ENCODE measurements around the gene RAB30. TPM values are rescaled to one million over a fixed set of nuclear protein-coding genes. Genes with fewer than 3 reads are reported as not detected.
A peak's percentile ranks its signal among the peaks of the same experiment; 100 is the strongest.
"Not testable (repeated sequence)": the region's sequence is repeated elsewhere in the genome, so short reads cannot be mapped to it uniquely, and the experiment has no call there.

The RAB30 gene
- total RNA-seq, 2 donors from 2014 or later = 12.1 to 19.0 TPM

GRCh38 chr11:83012168-83013067, 59.3 kb downstream of the RAB30 start:
- DNase-seq (ENCODE audit: low spot score) = no peak
- Histone ChIP-seq H3K27me3 (no peaks in the 10 kb centered on the region), H3K9me3 (no peaks in the 10 kb centered on the region), H3K4me1 (peaks cover 0 to 32% of the 10 kb centered on the region in 2 donors), H3K27ac (no peak overlapping the region), H3K36me3 (no peaks in the 10 kb centered on the region), H3K4me3 (no peak overlapping the region)
- TF ChIP-seq CTCF (IDR thresholded peaks at IDR 0.05) = no peak

GRCh38 chr11:83011333-83012167, 60.1 kb downstream of the RAB30 start:
- Histone ChIP-seq H3K27ac (peak overlapping the region in 1 of 2 donors; percentile 2), H3K36me3 (no peaks in the 10 kb centered on the region), H3K27me3 (no peaks in the 10 kb centered on the region), H3K9me3 (no peaks in the 10 kb centered on the region), H3K4me1 (peaks cover 0 to 41% of the 10 kb centered on the region in 2 donors), H3K4me3 (no peak overlapping the region)
- DNase-seq (ENCODE audit: low spot score) = no peak
- TF ChIP-seq CTCF (IDR thresholded peaks at IDR 0.05) = no peak

- H3K36me3 ChIP-seq = no peaks in the 10 kb centered on the region
- no peak overlapping the region for H3K27ac ChIP-seq
- H3K4me3 ChIP-seq = no peak overlapping the region
- no peak for DNase-seq (ENCODE audit: low spot score)
- no peak for TF ChIP-seq CTCF (IDR thresholded peaks at IDR 0.05)
- peaks cover 0 to 47% of the 10 kb centered on the region in 2 donors for H3K4me1 ChIP-seq
- H3K9me3 ChIP-seq = no peaks in the 10 kb centered on the region
- H3K27me3 ChIP-seq = no peaks in the 10 kb centered on the region
Measured at GRCh38 chr11:83009999-83010398, 61.7 kb downstream of the RAB30 start.

DNA sequence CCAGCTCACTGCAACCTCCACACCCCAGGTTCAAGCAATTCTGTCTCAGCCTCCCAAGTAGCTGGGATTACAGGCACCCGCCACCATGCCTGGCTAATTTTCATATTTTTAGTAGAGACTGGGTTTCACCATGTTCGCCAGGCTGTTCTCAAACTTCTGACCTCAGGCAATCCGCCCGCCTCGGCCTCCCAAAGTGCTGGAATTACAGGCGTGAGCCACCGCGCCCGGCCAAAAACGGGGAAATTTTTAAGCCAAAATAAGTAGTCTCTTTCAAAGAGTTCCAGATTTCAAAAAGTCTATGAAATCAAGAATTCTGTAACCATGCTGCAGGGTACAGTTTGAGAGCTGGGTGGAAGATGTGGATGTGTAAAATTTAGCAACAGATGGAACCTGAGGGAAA, 62.6 kb downstream of the RAB30 start:
- H3K4me3 ChIP-seq; H3K36me3 ChIP-seq; H3K27me3 ChIP-seq; H3K27ac ChIP-seq; H3K9me3 ChIP-seq; DNase-seq (ENCODE audit: low spot score): not testable (repeated sequence)
- peaks cover 0 to 47% of the 10 kb centered on the region in 2 donors for H3K4me1 ChIP-seq

DNA sequence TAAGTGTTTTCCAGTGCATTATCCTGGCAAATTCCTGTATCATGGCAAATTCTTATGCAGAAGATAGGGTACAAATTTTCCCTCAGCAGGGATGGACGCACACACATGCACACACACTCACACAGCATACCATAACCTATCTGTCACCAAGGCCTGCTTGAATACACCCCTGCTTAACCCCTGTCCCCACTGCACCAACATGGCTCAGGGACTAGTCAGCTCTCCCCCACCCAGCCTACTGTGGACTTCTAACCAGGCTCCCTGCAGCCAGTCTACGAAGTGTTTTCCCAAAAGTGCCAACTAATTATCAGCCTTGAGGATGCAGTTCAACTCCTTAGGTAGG, 63.1 kb downstream of the RAB30 start:
- no peaks in the 10 kb centered on the region for H3K27me3 ChIP-seq
- H3K27ac ChIP-seq = peak overlapping the region; percentile 33 to 59
- peaks cover 0 to 47% of the 10 kb centered on the region in 2 donors for H3K4me1 ChIP-seq
- no peak for DNase-seq (ENCODE audit: low spot score)
- no peaks in the 10 kb centered on the region for H3K36me3 ChIP-seq
- TF ChIP-seq CTCF (IDR thresholded peaks at IDR 0.05) = no peak
- no peak overlapping the region for H3K4me3 ChIP-seq
- no peaks in the 10 kb centered on the region for H3K9me3 ChIP-seq
